ENCODE results near the gene TMC5. TPM values are rescaled to one million over a fixed set of nuclear protein-coding genes. Genes with fewer than 3 reads are reported as not detected.

TMC5 gene
- total and polyA plus RNA-seq, 2 donors (not counting 3 experiments of a cell fraction or from before 2014, with no cell fraction given): not detected

DNA sequence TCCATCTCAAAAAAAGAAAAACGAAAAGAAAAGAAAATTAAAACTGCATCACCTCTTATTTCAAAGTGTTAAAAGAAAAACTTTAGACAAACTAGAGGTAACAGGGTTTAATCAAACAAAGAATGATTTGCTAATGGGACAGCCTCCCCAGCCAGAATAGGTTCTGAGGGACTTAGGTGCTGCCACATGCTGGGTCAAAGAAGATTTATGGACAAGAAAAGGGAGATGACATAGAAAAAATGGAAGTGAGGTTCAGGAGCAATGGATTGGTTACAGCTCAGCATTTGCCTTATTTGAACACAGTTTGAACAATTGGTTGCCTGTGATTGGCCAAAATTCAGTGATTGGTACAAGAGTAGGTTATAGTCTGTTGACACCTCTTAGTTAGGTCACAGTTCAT is 21.1 kb downstream of the TMC5 start:
- H3K36me3 ChIP-seq (ENCODE audit: control insufficient read depth in 2 of 2, extremely low read depth in 1 of 2, insufficient read depth in 2 of 2, low read length in 2 of 2): no peaks in the 10 kb centered on the region
- H3K4me1 ChIP-seq (ENCODE audit: control insufficient read depth, extremely low read depth, insufficient read depth, low read length): no peaks in the 10 kb centered on the region
- intact Hi-C loops (cut with micrococcal nuclease): no loop called here
- no peak overlapping the region for H3K4me2 ChIP-seq (ENCODE audit: insufficient read depth, low read length)
- dilution Hi-C loops (cut with MboI; ENCODE audit: extremely low pct_ligation_motif_present, low sequenced_read_pairs): no loop called here
- H3K79me2 ChIP-seq (ENCODE audit: control insufficient read depth, insufficient read depth, low read length): no peaks in the 10 kb centered on the region
- H3K27me3 ChIP-seq (ENCODE audit: control insufficient read depth in 2 of 2, insufficient read depth in 2 of 2, low read length in 2 of 2): no peaks in the 10 kb centered on the region
- POLR2A ChIA-PET: no interaction called here
- DNase-seq (ENCODE audit: low read depth, low spot score) (no peak), FAIRE-seq (no peak)
- no peaks in the 10 kb centered on the region for H4K20me1 ChIP-seq (replicated peaks; ENCODE audit: control insufficient read depth, extremely low read depth, insufficient read depth, low read length)
- TF ChIP-seq FOS (IDR thresholded peaks at IDR 0.05; ENCODE audit: borderline replicate concordance, insufficient read depth, low read length) (no peak), POLR2AphosphoS5 (IDR thresholded peaks at IDR 0.05; ENCODE audit: insufficient read depth, low read depth, low read length) (no peak), GATA2 (IDR thresholded peaks at IDR 0.05; ENCODE audit: insufficient read depth, insufficient read length, low read depth, low read length) (no peak), EZH2 (IDR thresholded peaks at IDR 0.05; ENCODE audit: borderline replicate concordance, low read depth, low read length, severe bottlenecking) (no peak), MAX (IDR thresholded peaks at IDR 0.05; ENCODE audit: insufficient read depth, insufficient read length) (no peak), JUN (IDR thresholded peaks at IDR 0.05; ENCODE audit: borderline replicate concordance, insufficient read depth, insufficient read length, low read depth) (no peak), POLR2A (IDR thresholded peaks at IDR 0.05; ENCODE audit: low read depth, low read length) (no peak), MYC (IDR thresholded peaks at IDR 0.05; ENCODE audit: low read depth, low read length) (no peak)
- TF ChIP-seq, protein P1, sequence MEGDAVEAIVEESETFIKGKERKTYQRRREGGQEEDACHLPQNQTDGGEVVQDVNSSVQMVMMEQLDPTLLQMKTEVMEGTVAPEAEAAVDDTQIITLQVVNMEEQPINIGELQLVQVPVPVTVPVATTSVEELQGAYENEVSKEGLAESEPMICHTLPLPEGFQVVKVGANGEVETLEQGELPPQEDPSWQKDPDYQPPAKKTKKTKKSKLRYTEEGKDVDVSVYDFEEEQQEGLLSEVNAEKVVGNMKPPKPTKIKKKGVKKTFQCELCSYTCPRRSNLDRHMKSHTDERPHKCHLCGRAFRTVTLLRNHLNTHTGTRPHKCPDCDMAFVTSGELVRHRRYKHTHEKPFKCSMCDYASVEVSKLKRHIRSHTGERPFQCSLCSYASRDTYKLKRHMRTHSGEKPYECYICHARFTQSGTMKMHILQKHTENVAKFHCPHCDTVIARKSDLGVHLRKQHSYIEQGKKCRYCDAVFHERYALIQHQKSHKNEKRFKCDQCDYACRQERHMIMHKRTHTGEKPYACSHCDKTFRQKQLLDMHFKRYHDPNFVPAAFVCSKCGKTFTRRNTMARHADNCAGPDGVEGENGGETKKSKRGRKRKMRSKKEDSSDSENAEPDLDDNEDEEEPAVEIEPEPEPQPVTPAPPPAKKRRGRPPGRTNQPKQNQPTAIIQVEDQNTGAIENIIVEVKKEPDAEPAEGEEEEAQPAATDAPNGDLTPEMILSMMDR (IDR thresholded peaks at IDR 0.05; ENCODE audit: extremely low read depth in 1 of 2, insufficient read depth in 1 of 2, low read depth in 1 of 2, low read length in 2 of 2): no peak
- H3K27ac ChIP-seq (ENCODE audit: insufficient read depth, low read depth, low read length): no peak overlapping the region
- no peak overlapping the region for H3K9ac ChIP-seq (replicated peaks; ENCODE audit: extremely low read depth, insufficient read depth, low read length)
- CTCF ChIA-PET: no interaction called here
- no peak overlapping the region for H2AFZ ChIP-seq (ENCODE audit: low read depth, low read length)
- no TSS peak for BruUV-seq (replicated peaks)
- H3K9me3 ChIP-seq (replicated peaks; ENCODE audit: control insufficient read depth, insufficient read depth, low read length): no peaks in the 10 kb centered on the region
- H3K9me1 ChIP-seq (replicated peaks; ENCODE audit: control insufficient read depth, extremely low read depth, insufficient read depth, low read length): no peaks in the 10 kb centered on the region
- no peak overlapping the region for H3K4me3 ChIP-seq (replicated peaks in 1 of 3; ENCODE audit: insufficient read depth in 1 of 3, low read depth in 1 of 3, low read length in 3 of 3)
